NCI-H69 (cell line): ENCODE measurements around the gene ARR3.
"Not testable (repeated sequence)": the region's sequence is repeated elsewhere in the genome, so short reads cannot be mapped to it uniquely, and the experiment has no call there.

Experiments used
- DNase-seq: peaks from one replicate; lab custom pipeline; 2025; lab: John Stamatoyannopoulos, UW

The ARR3 gene

GRCh38 chrX:70280573-70280972 is 12.4 kb downstream of the ARR3 start:
- no peak for DNase-seq

GRCh38 chrX:70281951-70282350 is 13.8 kb downstream of the ARR3 start, which contains the start of gene RAB41:
TSS of gene RAB41 (plus strand) at chrX:70282172. CDS start at chrX:70282218, 46 bp downstream.
- DNase-seq: no peak

GRCh38 chrX:70289168-70289792 is 21.1 kb downstream of the ARR3 start:
- DNase-seq: no peak

GRCh38 chrX:70289793-70290770 is 21.9 kb downstream of the ARR3 start, which contains the start of the genes KIF4A and PDZD11:
TSS of gene KIF4A (plus strand) at chrX:70290104. CDS start at chrX:70290459, 355 bp downstream.
TSS of gene PDZD11 (minus strand) at chrX:70289927. CDS start at chrX:70289341, 586 bp downstream.
- DNase-seq: peak; percentile 90

GRCh38 chrX:70292788-70293187 is 24.7 kb downstream of the ARR3 start:
- DNase-seq: no peak

- no peak for DNase-seq
Measured at GRCh38 chrX:70293621-70294020, 25.5 kb downstream of the ARR3 start.

GRCh38 chrX:70301716-70302115 is 33.6 kb downstream of the ARR3 start:
- no peak for DNase-seq

- DNase-seq: no peak
Measured at GRCh38 chrX:70313503-70313902, 45.4 kb downstream of the ARR3 start.

GRCh38 chrX:70322784-70323183 is 54.6 kb downstream of the ARR3 start:
- DNase-seq: no peak

GRCh38 chrX:70323628-70324027 is 55.5 kb downstream of the ARR3 start:
- not testable (repeated sequence) for DNase-seq

- DNase-seq: no peak
Measured at GRCh38 chrX:70324326-70324725, 56.2 kb downstream of the ARR3 start.

- DNase-seq: no peak
Measured at GRCh38 chrX:70331161-70331560, 63.0 kb downstream of the ARR3 start.
